HL-60/S4 (cell line): Measurements from ENCODE around the gene TPCN2.
"Not testable (repeated sequence)": the region's sequence is repeated elsewhere in the genome, so short reads cannot be mapped to it uniquely, and the experiment has no call there.

Source experiments
- in situ Hi-C: fragments of 300-500 bp; cut with MboI; formaldehyde crosslinking; loops from 2 replicates; pipeline ENCODE4 v1.14.3; 2022; ENCODE audit warnings: low sequenced_read_pairs

Gene TPCN2

GRCh38 chr11:69138265-69138664 is 89.5 kb downstream of the TPCN2 start:
- in situ Hi-C loops = no loop called here

GRCh38 chr11:69140161-69140560 is 91.4 kb downstream of the TPCN2 start:
- in situ Hi-C loops = not testable (repeated sequence)

- in situ Hi-C loops = no loop called here
Measured at GRCh38 chr11:69140635-69141034, 91.9 kb downstream of the TPCN2 start.

GRCh38 chr11:69141742-69142141 is 93.0 kb downstream of the TPCN2 start:
- in situ Hi-C loops = no loop called here

GRCh38 chr11:69142895-69143294 is 94.2 kb downstream of the TPCN2 start:
- in situ Hi-C loops = no loop called here

GRCh38 chr11:69144316-69145049 is 95.8 kb downstream of the TPCN2 start:
- in situ Hi-C loops = no loop called here

- in situ Hi-C loops = no loop called here
Measured at GRCh38 chr11:69145050-69145380, 96.3 kb downstream of the TPCN2 start.

GRCh38 chr11:69148377-69148762 is 99.6 kb downstream of the TPCN2 start:
- in situ Hi-C loops = no loop called here

- in situ Hi-C loops = no loop called here
Measured at GRCh38 chr11:69148806-69149205, 100.1 kb downstream of the TPCN2 start.

- in situ Hi-C loops = not testable (repeated sequence)
Measured at GRCh38 chr11:69149338-69150045, 100.8 kb downstream of the TPCN2 start.

GRCh38 chr11:69150175-69150574 is 101.4 kb downstream of the TPCN2 start:
- in situ Hi-C loops = no loop called here

- in situ Hi-C loops = no loop called here
Measured at GRCh38 chr11:69151836-69152235, 103.1 kb downstream of the TPCN2 start.

GRCh38 chr11:69152733-69153421 is 104.1 kb downstream of the TPCN2 start:
- in situ Hi-C loops = no loop called here

GRCh38 chr11:69153661-69154060 is 104.9 kb downstream of the TPCN2 start:
- in situ Hi-C loops = no loop called here

- in situ Hi-C loops = no loop called here
Measured at GRCh38 chr11:69154211-69154913, 105.6 kb downstream of the TPCN2 start.

GRCh38 chr11:69154938-69155301 is 106.2 kb downstream of the TPCN2 start:
- in situ Hi-C loops = no loop called here

- in situ Hi-C loops = no loop called here
Measured at GRCh38 chr11:69155302-69156234, 106.8 kb downstream of the TPCN2 start, which contains the start of gene SMIM38. Gene SMIM38 (plus strand): TSS chr11:69155935. CDS start chr11:69157847, 1,912 bp downstream.

GRCh38 chr11:69156235-69156639 is 107.5 kb downstream of the TPCN2 start:
- in situ Hi-C loops = no loop called here

GRCh38 chr11:69156673-69157155 is 108.0 kb downstream of the TPCN2 start:
- in situ Hi-C loops = no loop called here
